SKM-1 treated with dmso at 0.1 percent for 144 hours (cell line): ENCODE data around the gene STIM1.
A peak's percentile ranks its signal among the peaks of the same experiment; 100 is the strongest.
"Not testable (repeated sequence)": the region's sequence is repeated elsewhere in the genome, so short reads cannot be mapped to it uniquely, and the experiment has no call there.

Experiments
- DNase-seq: peaks from one replicate; lab custom pipeline; 2025; ENCODE audit not compliant: unreplicated experiment; lab: John Stamatoyannopoulos, UW

STIM1 gene

GRCh38 chr11:4017129-4017528 is 161.7 kb downstream of the STIM1 start:
- no peak for DNase-seq

- no peak for DNase-seq
Measured at GRCh38 chr11:4018641-4019040, 163.2 kb downstream of the STIM1 start.

GRCh38 chr11:4019891-4020290 is 164.4 kb downstream of the STIM1 start:
- DNase-seq: no peak

- no peak for DNase-seq
Measured at GRCh38 chr11:4022669-4023068, 167.2 kb downstream of the STIM1 start.

DNA sequence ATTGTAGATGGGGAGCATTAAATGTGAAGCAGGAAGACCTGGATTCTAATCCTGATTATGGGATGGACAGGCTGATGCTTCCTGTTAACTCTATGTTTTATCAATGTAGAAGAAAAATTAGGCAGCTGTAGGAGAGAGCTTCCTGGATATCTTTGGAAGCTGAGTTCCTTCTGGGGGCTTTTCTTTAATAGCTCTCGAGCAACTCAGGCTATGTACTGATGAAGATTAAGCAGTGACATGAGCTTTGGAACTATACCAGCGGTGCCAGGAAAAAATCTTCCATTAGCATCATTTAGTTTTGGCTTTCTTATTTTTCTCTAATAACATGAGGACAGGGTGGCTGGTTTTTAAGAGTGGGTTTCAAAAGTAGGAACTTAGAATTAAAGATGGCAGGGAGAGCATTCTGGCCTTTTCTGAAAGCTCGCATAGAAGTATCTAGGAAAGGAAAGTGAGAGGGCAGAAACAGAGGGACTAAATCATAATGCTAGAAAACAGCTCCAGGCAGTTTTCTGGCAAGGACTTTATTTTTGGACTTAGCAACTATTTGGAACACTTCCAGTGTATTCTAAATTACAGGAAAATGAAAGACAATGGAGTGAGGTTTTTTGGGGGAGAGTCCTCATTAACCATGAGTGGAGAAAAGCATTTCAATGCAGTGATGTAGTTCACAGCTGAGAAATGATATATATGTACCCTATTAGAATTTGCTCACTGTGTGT is 169.9 kb downstream of the STIM1 start:
- DNase-seq: no peak

- DNase-seq: no peak
Measured at GRCh38 chr11:4025967-4026324, 170.5 kb downstream of the STIM1 start.

DNA sequence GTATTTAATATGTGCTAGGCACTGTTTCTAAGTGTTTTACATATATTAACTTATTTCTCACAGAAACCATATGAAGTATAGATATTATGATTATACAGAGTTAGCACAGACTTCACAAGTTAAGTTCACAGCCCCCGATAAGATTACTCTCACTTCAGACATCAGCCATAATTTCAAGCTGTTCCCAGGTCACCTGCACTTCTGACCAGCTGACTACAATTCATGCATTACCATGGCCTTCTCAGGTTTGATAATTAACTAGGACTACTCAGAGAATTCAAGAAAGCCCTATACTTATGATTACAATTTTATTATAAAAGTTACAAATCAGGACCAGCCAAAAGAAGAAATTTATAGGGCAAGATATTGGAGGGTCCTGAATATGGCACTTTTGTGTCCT is 170.9 kb downstream of the STIM1 start:
- DNase-seq: no peak

- DNase-seq: no peak
Measured at GRCh38 chr11:4027746-4028145, 172.3 kb downstream of the STIM1 start.

DNA sequence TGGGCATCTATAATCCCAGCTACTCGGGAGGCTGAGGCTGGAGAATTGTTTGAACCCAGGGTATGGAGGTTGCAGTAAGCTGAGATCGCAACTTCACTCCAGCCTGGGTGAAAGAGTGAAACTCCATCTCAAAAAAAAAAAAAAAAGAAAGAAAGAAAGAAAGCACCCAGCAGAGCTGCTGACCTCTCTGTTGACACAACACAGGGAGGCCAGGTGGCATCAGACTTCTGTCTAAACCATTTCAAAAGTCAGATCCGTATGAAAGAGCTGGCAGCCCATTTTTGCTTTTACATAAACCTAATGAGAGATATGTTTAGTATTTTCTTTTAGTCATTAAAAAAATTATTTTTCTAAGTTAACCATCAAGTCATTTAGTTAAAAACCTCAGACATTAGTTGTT is 174.7 kb downstream of the STIM1 start:
- DNase-seq: no peak

- DNase-seq: no peak
Measured at GRCh38 chr11:4032097-4032496, 176.6 kb downstream of the STIM1 start.

DNA sequence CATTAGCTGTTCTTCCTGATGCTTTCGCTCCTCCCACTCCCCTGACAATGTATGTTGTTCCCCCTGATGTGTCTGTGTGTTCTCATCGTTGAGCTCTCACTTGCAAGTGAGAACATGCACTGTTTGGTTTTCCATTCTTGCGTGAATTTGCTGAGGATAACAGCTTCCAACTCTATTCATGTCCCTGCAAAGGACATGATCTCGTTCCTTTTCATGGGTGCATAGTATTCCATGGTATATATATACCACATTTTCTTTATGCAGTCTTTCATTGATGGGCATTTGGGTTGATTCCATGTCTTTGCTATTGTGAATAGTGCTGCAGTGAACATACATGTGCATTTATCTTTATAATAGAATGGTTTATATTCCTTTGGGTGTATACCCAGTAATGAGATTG is 180.5 kb downstream of the STIM1 start:
- no peak for DNase-seq

- no peak for DNase-seq
Measured at GRCh38 chr11:4039011-4039410, 183.5 kb downstream of the STIM1 start.

DNA sequence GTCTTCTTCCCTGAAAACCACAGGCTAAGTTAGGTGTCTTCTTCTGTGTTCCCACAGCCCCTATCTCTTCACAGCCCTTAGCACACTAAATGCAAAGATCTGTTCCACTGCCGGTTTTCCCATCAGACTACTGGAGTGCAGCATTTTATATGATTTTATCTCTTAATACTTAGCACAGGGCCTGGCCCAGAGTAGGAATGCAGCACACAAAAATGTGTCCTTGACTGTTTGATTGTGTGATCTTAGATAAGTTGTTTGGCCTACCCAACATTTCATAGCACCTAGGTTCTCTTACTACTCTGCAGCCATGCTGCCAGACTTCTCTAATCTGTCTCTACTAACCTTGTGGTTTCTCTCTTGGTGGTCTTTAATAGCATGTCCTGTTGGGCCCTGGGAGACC is 185.0 kb downstream of the STIM1 start:
- no peak for DNase-seq

DNA sequence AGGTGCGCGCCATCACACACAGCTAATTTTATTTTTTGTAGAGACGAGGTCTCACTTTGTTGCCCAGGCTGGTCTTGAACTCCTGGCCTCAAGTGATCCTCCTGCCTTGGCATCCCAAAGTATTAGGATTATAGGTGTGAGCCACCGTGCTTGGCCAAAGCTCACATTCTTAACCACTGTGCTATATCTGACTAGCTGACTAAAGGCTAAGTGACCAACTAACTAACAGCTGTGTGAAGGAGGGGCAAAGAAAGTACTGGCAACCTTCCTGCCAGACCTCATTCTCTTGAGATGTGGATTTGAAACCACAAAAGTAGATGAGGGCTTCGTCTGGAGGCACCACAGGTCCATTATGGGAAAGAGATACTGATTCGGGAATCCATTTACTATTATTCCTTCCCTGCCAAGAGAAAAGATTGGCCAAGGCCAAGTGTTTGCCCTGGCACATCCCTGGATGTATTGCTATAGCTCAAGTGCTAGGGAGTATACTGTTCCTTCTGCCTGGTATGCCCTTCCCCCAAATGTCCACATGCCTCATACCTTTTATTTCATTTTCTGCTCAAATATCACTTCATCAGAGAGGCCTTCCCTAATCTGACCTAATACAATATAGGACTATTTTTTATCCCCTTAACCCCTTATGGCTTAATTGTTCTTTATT is 186.4 kb downstream of the STIM1 start:
- DNase-seq: no peak

DNA sequence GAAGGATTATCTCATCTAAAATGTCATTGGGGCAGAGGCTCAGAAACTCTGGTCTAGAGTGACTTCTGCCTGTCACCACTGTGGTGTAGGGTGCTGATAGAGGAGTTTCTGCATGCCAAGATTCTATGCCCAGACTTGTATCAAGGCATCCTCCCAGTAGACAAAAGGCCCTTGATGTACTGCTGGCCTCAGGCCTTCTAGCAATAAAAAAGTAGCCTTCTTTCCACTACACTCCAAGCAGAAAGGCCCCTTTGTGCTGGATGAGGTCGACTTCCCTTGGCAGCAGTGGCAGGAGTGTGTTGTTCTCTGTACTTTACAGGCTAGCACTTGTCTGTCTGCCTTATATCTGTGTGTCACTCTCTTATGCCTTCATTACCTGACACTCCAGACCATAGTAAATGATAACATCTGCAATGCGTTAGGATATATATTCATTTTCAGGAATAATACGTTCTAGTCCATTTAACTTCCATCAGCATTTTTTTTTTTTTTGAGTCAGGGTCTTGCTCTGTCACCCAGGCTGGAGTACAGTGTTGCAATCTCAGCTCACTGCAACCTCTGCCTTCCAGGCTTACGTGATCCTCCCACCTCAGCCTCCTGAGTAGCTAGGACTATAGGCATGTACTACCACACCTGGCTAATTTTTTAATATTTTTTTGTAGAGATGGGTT is 189.6 kb downstream of the STIM1 start:
- no peak for DNase-seq

DNA sequence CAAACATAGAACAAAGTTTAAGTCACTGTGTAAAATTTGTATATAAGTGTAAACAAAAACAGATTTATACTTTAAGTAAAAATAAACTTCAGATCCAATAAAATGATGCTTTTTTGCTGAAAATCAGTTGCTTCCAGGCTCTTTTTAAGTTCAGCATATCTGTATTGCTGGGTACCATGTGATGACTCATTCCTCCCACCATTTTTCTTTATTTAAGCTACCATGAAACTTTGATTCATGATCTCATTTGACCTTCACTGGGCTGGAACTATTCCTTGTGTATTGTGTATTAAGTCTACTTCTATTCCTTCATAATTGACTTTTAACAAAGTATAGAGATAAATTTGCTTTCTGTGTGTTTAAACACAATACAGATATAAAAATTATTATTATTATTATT is 192.9 kb downstream of the STIM1 start:
- DNase-seq: no peak

GRCh38 chr11:4049006-4049405 is 193.5 kb downstream of the STIM1 start:
- DNase-seq: peak; percentile 67

DNA sequence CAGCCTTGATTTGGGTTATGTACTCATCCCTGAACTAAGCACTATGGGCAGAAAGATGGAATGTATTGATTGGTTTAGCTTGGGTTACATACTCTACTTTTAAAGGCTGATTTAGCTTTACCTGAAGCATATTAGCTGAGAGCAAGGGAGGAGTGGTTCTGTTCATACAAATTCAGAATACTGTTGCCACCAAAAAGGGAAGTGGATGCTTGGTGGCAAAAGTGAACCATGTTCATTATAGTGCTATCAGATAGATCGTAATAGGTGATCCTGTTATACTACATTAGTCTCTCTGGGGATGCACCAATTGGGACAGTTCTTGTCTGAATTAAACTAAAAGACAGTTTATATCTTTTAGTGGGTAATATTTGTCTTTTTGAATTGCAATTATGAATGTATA is 194.7 kb downstream of the STIM1 start:
- peak; percentile 2 for DNase-seq

DNA sequence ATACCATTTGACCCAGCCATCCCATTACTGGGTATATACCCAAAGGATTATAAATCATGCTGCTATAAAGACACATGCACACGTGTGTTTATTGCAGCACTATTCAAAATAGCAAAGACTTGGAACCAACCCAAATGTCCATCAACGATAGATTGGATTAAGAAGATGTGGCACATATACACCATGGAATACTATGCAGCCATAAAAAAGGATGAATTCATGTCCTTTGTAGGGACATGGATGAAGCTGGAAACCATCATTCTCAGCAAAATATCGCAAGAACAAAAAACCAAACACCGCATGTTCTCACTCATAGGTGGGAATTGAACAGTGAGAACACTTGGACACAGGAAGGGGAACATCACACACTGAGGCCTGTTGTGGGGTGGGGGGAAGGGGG is 197.7 kb downstream of the STIM1 start:
- not testable (repeated sequence) for DNase-seq

- DNase-seq: no peak
Measured at GRCh38 chr11:4054643-4055042, 199.2 kb downstream of the STIM1 start.

- no peak for DNase-seq
Measured at GRCh38 chr11:4059424-4059823, 204.0 kb downstream of the STIM1 start.

DNA sequence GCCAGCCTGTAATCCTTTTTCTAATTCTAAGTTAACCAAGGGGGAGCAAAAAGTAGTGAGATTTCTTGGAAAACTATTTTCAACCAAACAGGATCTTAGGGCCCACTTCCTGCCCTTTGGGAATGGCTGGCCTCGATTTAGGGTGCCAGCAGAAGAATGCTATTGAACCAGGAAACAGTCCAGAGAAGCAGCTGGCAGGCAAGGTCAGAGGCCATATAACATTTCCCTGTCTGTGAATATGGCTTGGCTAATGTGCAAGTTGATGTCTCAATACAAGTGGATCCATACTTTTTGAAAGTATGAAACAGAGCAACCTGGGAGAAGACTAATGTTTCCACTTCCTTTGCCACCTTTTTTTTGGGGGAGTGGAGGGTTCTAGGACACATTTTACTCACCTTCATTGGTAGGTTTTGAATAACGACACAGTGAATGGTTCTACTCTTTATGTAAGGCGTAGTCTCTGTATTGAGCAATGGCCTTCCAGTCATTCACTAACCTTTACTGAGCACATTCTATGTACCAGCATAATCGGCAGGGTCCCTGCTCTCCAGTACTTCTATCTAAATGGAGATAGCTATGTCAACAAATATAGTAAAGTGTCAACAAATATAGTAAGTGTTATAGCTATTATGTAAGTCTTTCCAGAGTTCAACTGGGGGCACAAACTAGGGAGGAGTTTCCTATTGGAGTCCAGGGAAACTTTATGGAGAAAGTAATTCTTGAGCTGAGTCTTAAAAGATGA is 204.9 kb downstream of the STIM1 start:
- no peak for DNase-seq
